Measurements from ENCODE around the gene GPR21.

The GPR21 gene

DNA sequence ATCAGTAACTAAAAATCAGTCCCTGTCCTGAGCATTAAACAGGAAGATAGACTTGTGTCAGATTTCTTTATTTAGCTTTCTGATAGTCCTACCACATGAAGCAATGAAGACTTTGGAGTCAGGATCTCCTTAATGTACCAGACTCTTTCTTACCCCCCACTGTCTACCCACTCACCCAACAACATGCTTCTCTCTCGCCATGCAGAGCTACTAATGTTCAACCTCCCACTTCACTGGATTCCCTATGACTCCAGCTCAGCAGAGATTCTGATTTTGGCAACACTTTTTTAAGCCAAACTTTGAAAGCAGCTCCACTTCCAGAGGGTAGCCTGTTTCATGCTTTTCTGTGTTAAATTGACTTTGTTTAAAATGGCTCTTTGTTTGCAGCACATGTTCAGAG is 50.8 kb downstream of the GPR21 start:
- no peak overlapping the region for H3K4me2 ChIP-seq (ENCODE audit: low read depth, low read length, poor library complexity, severe bottlenecking)
- H3F3A ChIP-seq (ENCODE audit: insufficient read depth), result no peaks in the 10 kb centered on the region
- H3K9ac ChIP-seq (ENCODE audit: low read length), result no peak overlapping the region
- H2AFZ ChIP-seq (ENCODE audit: low read depth, low read length, severe bottlenecking), result no peak overlapping the region
- no peaks in the 10 kb centered on the region for H3K27me3 ChIP-seq (ENCODE audit: low read length)
- no peak overlapping the region for H3K27ac ChIP-seq (ENCODE audit: low read depth, low read length)
- no peak overlapping the region for H3K4me3 ChIP-seq (ENCODE audit: insufficient read depth, low read length, poor library complexity, severe bottlenecking)
- H3K36me3 ChIP-seq (ENCODE audit: low read length), result no peaks in the 10 kb centered on the region
- TF ChIP-seq EZH2phosphoT487 (conservative IDR thresholded peaks at IDR 0.05; ENCODE audit: low read length), result no peak
- TF ChIP-seq, protein P1, sequence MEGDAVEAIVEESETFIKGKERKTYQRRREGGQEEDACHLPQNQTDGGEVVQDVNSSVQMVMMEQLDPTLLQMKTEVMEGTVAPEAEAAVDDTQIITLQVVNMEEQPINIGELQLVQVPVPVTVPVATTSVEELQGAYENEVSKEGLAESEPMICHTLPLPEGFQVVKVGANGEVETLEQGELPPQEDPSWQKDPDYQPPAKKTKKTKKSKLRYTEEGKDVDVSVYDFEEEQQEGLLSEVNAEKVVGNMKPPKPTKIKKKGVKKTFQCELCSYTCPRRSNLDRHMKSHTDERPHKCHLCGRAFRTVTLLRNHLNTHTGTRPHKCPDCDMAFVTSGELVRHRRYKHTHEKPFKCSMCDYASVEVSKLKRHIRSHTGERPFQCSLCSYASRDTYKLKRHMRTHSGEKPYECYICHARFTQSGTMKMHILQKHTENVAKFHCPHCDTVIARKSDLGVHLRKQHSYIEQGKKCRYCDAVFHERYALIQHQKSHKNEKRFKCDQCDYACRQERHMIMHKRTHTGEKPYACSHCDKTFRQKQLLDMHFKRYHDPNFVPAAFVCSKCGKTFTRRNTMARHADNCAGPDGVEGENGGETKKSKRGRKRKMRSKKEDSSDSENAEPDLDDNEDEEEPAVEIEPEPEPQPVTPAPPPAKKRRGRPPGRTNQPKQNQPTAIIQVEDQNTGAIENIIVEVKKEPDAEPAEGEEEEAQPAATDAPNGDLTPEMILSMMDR (IDR thresholded peaks at IDR 0.05; ENCODE audit: insufficient read depth, low read length, poor library complexity, severe bottlenecking), result no peak
- no peaks in the 10 kb centered on the region for H4K20me1 ChIP-seq (ENCODE audit: low read depth, low read length)
- H3K9me3 ChIP-seq (ENCODE audit: insufficient read depth, low read length), result no peaks in the 10 kb centered on the region
- H3K79me2 ChIP-seq (ENCODE audit: insufficient read depth, low read length), result no peaks in the 10 kb centered on the region
- no peaks in the 10 kb centered on the region for H3K9me2 ChIP-seq (replicated peaks; ENCODE audit: insufficient read depth, low read length)
